H9 (cell line): ENCODE measurements around the gene SETMAR. TPM values are rescaled to one million over a fixed set of nuclear protein-coding genes. Genes with fewer than 3 reads are reported as not detected.

Experiments used
- DNase-seq: peaks from one replicate; pipeline ENCODE4 v3.0.0-alpha.2; 2017
- H2AFZ ChIP-seq: one replicate; pipeline ENCODE4 v1.6.1; 2013; ENCODE audit warnings: mild to moderate bottlenecking, low read length, control low read depth, moderate library complexity
- H2AK5ac ChIP-seq: 2 replicates; pipeline ENCODE4 v1.6.1; 2013; ENCODE audit warnings: low read length, control low read depth, mixed read lengths; ENCODE audit not compliant: insufficient read length
- H2BK120ac ChIP-seq: one replicate; pipeline ENCODE4 v1.6.1; 2013; ENCODE audit warnings: low read depth, mild to moderate bottlenecking, low read length, control low read depth, inconsistent platforms; ENCODE audit not compliant: poor library complexity, severe bottlenecking
- H2BK12ac ChIP-seq: 2 replicates; pipeline ENCODE4 v1.6.1; 2013; ENCODE audit warnings: low read length, control low read depth, mixed read lengths, low read depth; ENCODE audit not compliant: insufficient read length
- H2BK15ac ChIP-seq: 2 replicates; pipeline ENCODE4 v1.6.1; 2013; ENCODE audit warnings: low read depth, low read length, control low read depth
- H2BK20ac ChIP-seq: one replicate; pipeline ENCODE4 v1.6.1; 2013; ENCODE audit warnings: low read depth, mild to moderate bottlenecking, low read length, control low read depth, inconsistent platforms; ENCODE audit not compliant: poor library complexity, severe bottlenecking
- H2BK5ac ChIP-seq: 2 replicates; pipeline ENCODE4 v1.6.1; 2013; ENCODE audit warnings: low read length, control low read depth, mixed read lengths; ENCODE audit not compliant: insufficient read length
- H3K14ac ChIP-seq: 2 replicates; pipeline ENCODE4 v1.6.1; 2013; ENCODE audit warnings: low read length, control low read depth; ENCODE audit not compliant: insufficient read depth
- H3K18ac ChIP-seq: 2 replicates; pipeline ENCODE4 v1.6.1; 2013; ENCODE audit warnings: low read depth, mild to moderate bottlenecking, mixed read lengths, low read length, control low read depth; ENCODE audit not compliant: insufficient read length
- H3K23ac ChIP-seq: 2 replicates; pipeline ENCODE4 v1.6.1; 2013; ENCODE audit warnings: low read length, control low read depth, mixed read lengths, low read depth; ENCODE audit not compliant: insufficient read length
- H3K23me2 ChIP-seq: 2 replicates; pipeline ENCODE4 v1.6.1; 2013; ENCODE audit warnings: low read depth, mild to moderate bottlenecking, mixed read lengths, low read length, control low read depth; ENCODE audit not compliant: insufficient read length, poor library complexity, severe bottlenecking
- H3K27ac ChIP-seq: 2 replicates; pipeline ENCODE4 v1.5.1; 2013; ENCODE audit warnings: low read length, control low read depth, mixed read lengths, low read depth; ENCODE audit not compliant: insufficient read length
- H3K27me3 ChIP-seq: 2 replicates; pipeline ENCODE4 v1.6.1; 2013; ENCODE audit warnings: low read length, control low read depth, inconsistent platforms; ENCODE audit not compliant: insufficient read depth
- H3K4ac ChIP-seq: 2 replicates; pipeline ENCODE4 v1.6.1; 2013; ENCODE audit warnings: low read depth, mild to moderate bottlenecking, control low read depth, inconsistent platforms, low read length, moderate library complexity
- H3K4me1 ChIP-seq: 2 replicates; pipeline ENCODE4 v1.6.1; 2013; ENCODE audit warnings: low read length, control low read depth, inconsistent platforms; ENCODE audit not compliant: insufficient read depth
- H3K4me2 ChIP-seq: 2 replicates; pipeline ENCODE4 v1.6.1; 2013; ENCODE audit warnings: low read length, control low read depth, mixed read lengths; ENCODE audit not compliant: insufficient read length, insufficient read depth
- H3K56ac ChIP-seq: 2 replicates; pipeline ENCODE4 v1.6.1; 2013; ENCODE audit warnings: low read depth, mild to moderate bottlenecking, mixed read lengths, low read length, control low read depth; ENCODE audit not compliant: insufficient read length
- H3K79me1 ChIP-seq: 2 replicates; pipeline ENCODE4 v1.6.1; 2013; ENCODE audit warnings: low read depth, mild to moderate bottlenecking, moderate library complexity, low read length, control low read depth, inconsistent platforms; ENCODE audit not compliant: insufficient read depth, poor library complexity, severe bottlenecking
- H3K79me2 ChIP-seq: 2 replicates; pipeline ENCODE4 v1.6.1; 2013; ENCODE audit warnings: low read length, control low read depth, inconsistent platforms; ENCODE audit not compliant: insufficient read depth
- H3K9ac ChIP-seq: 2 replicates; pipeline ENCODE4 v1.6.1; 2013; ENCODE audit warnings: low read length, control low read depth, mixed read lengths; ENCODE audit not compliant: insufficient read length; ENCODE audit errors: extremely low read depth
- H3K9me3 ChIP-seq: one replicate; pipeline ENCODE4 v1.6.1; 2013; ENCODE audit warnings: low read depth, low read length, inconsistent platforms; ENCODE audit not compliant: control insufficient read depth
- H3T11ph ChIP-seq: one replicate; pipeline ENCODE4 v1.6.1; 2013; ENCODE audit warnings: mild to moderate bottlenecking, low read length, control low read depth, inconsistent platforms
- H4K20me1 ChIP-seq: one replicate; pipeline ENCODE4 v1.6.1; 2013; ENCODE audit not compliant: control insufficient read depth, insufficient read length, insufficient read depth
- H4K5ac ChIP-seq: 2 replicates; pipeline ENCODE4 v1.6.1; 2013; ENCODE audit warnings: low read depth, mild to moderate bottlenecking, mixed read lengths, low read length, control low read depth; ENCODE audit not compliant: insufficient read length
- H4K8ac ChIP-seq: replicated peaks from 2 replicates; pipeline ENCODE4 v1.6.1; 2013; ENCODE audit warnings: low read length, control low read depth, mixed read lengths, low read depth; ENCODE audit not compliant: insufficient read length
- H4K91ac ChIP-seq: 2 replicates; pipeline ENCODE4 v1.6.1; 2013; ENCODE audit warnings: low read depth, mild to moderate bottlenecking, moderate library complexity, mixed read lengths, low read length, control low read depth; ENCODE audit not compliant: insufficient read length
- H3K27ac Mint-ChIP-seq, 3 experiments: 2 replicates in 2 of 3; 3 replicates in 1 of 3; pipeline ENCODE4 v1.8.0; 2020 to 2021; ENCODE audit warnings: mixed read lengths in 3 of 3, mild to moderate bottlenecking in 1 of 3, moderate library complexity in 1 of 3
- H3K27me3 Mint-ChIP-seq: 2 replicates; pipeline ENCODE4 v1.8.0; 2021; ENCODE audit warnings: low read depth, mild to moderate bottlenecking, moderate library complexity, mixed read lengths
- H3K36me3 Mint-ChIP-seq, 3 experiments: 2 replicates in 2 of 3; 3 replicates in 1 of 3; pipeline ENCODE4 v1.8.0; 2020 to 2021; ENCODE audit warnings: low read depth in 3 of 3, mixed read lengths in 3 of 3; ENCODE audit not compliant: insufficient read depth in 1 of 3
- H3K4me1 Mint-ChIP-seq, 2 experiments: 2 replicates each; pipeline ENCODE4 v1.8.0; 2020; ENCODE audit warnings: mixed read lengths in 2 of 2
- H3K4me3 Mint-ChIP-seq, 2 experiments: 2 replicates in 1 of 2; 3 replicates in 1 of 2; pipeline ENCODE4 v1.8.0; 2020 to 2021; ENCODE audit warnings: mild to moderate bottlenecking in 2 of 2, mixed read lengths in 2 of 2, moderate library complexity in 1 of 2
- H3K9me3 Mint-ChIP-seq, 2 experiments: 2 replicates in 1 of 2; 3 replicates in 1 of 2; pipeline ENCODE4 v1.8.0; 2020; ENCODE audit warnings: mild to moderate bottlenecking in 2 of 2, mixed read lengths in 2 of 2, moderate library complexity in 1 of 2
- CTCF ChIP-seq: fragments of 200-600 bp; sonication (generic); conservative IDR thresholded peaks from 3 replicates; pipeline ENCODE4 v1.8.0; 2021; ENCODE audit warnings: antibody characterized with exemption, mild to moderate bottlenecking
- WGBS: extraction: QIAGEN DNeasy Blood & Tissue Kit; methylation state at CpG from one replicate; pipeline ENCODE4 v1.1.7; 2013; ENCODE audit warnings: missing lambda C conversion rate, low lambda C conversion rate, mixed read lengths; ENCODE audit not compliant: insufficient read length; ENCODE audit errors: extremely low coverage; 5-methylcytosine and 5-hydroxymethylcytosine counted together
- total RNA-seq: library from RNA; stranded (reverse); gene quantifications from 2 replicates; pipeline ENCODE4 v1.2.1, GENCODE V29; 2021

The SETMAR gene
- total RNA-seq, 1 experiment from 2014 or later = 29.1 TPM

- Histone ChIP-seq H2BK120ac (no peak overlapping the region), H2AK5ac (no peak overlapping the region), H3K4me1 (peaks cover 6% of the 10 kb centered on the region; the same call in 1 of the 2 replicates), H4K91ac (no peak overlapping the region), H3K4ac (no peak overlapping the region), H2AFZ (no peak overlapping the region), H3K27me3 (no peaks in the 10 kb centered on the region), H4K20me1 (no peaks in the 10 kb centered on the region), H2BK15ac (no peak overlapping the region), H3K9ac (no peak overlapping the region), H3K23me2 (no peaks in the 10 kb centered on the region), H2BK12ac (no peak overlapping the region), H3K27ac (no peak overlapping the region), H3K14ac (no peak overlapping the region), H3K23ac (no peak overlapping the region), H3K79me1 (peaks cover 3% of the 10 kb centered on the region), H3K4me2 (no peak overlapping the region), H3K79me2 (no peaks in the 10 kb centered on the region), H3T11ph (no peak overlapping the region), H3K18ac (no peak overlapping the region), H2BK5ac (no peak overlapping the region), H4K8ac (no peak overlapping the region), H4K5ac (no peak overlapping the region), H2BK20ac (no peak overlapping the region), H3K9me3 (no peaks in the 10 kb centered on the region), H3K56ac (no peak overlapping the region)
- Mint-ChIP-seq H3K4me3 (no peak overlapping the region), H3K4me1 (peaks cover 18 to 26% of the 10 kb centered on the region in 2 experiments), H3K27me3 (no peaks in the 10 kb centered on the region), H3K27ac (no peak overlapping the region), H3K36me3 (peaks cover 22 to 38% (median 33%) of the 10 kb centered on the region in 3 experiments), H3K9me3 (no peaks in the 10 kb centered on the region; a peak in 1 of 5 replicates)
- no CpG with 5 or more reads among the region's 4 CpGs for WGBS
- no peak for DNase-seq
- no peak for TF ChIP-seq CTCF
Observed at GRCh38 chr3:4313606-4314293, 10.6 kb downstream of the SETMAR start.
